Naive thymus-derived CD4-positive, alpha-beta T cell (primary cell): ENCODE data around the gene NR3C2. TPM values are rescaled to one million over a fixed set of nuclear protein-coding genes. Genes with fewer than 3 reads are reported as not detected.
"Not testable (repeated sequence)": the region's sequence is repeated elsewhere in the genome, so short reads cannot be mapped to it uniquely, and the experiment has no call there.

Experiments used
- ATAC-seq: fragments of 150-1000 bp; cut with Tn5 transposase; 2 replicates; pipeline ENCODE4 v1.10.0; 2021; ENCODE audit warnings: mild to moderate bottlenecking, moderate library complexity
- CTCF ChIA-PET: fragments of 350-600 bp; sonication (Branson Sonifier 250); formaldehyde crosslinking; loops from one replicate; lab custom pipeline; 2021; ENCODE audit warnings: antibody characterized with exemption; lab: Charles Lee
- POLR2A ChIA-PET: fragments of 350-600 bp; sonication (Branson Sonifier 250); formaldehyde crosslinking; loops from one replicate; lab custom pipeline; 2021; ENCODE audit warnings: antibody characterized with exemption, inconsistent platforms; lab: Charles Lee
- DNase-seq, 9 donors: peaks; one replicate each; pipeline versions ENCODE4 v3.0.0 to v3.0.0-alpha.2; 2020 to 2022; ENCODE audit warnings: mixed read lengths in 1 of 9
- H3K27ac ChIP-seq: one replicate; pipeline ENCODE4 v1.7.0; 2013; ENCODE audit warnings: mild to moderate bottlenecking, low read depth, low read length, moderate library complexity
- H3K27me3 ChIP-seq, 2 donors: one replicate each; pipeline ENCODE4 v1.7.0; 2013; ENCODE audit warnings: low read length in 2 of 2, mild to moderate bottlenecking in 2 of 2, moderate library complexity in 2 of 2; ENCODE audit not compliant: control insufficient read depth in 2 of 2, insufficient read depth in 2 of 2
- H3K36me3 ChIP-seq, 3 experiments: 1 replicate in 2 of 3; 2 replicates in 1 of 3; pipeline ENCODE4 v1.7.0; 2013; ENCODE audit warnings: low read length in 3 of 3, mild to moderate bottlenecking in 3 of 3, moderate library complexity in 1 of 3; ENCODE audit not compliant: insufficient read depth in 3 of 3, control insufficient read depth in 2 of 3
- H3K4me1 ChIP-seq, 2 donors: one replicate each; pipeline ENCODE4 v1.7.0; 2013; ENCODE audit warnings: low read length in 2 of 2, mild to moderate bottlenecking in 2 of 2, moderate library complexity in 1 of 2; ENCODE audit not compliant: control insufficient read depth in 2 of 2, insufficient read depth in 2 of 2
- H3K4me3 ChIP-seq: 2 replicates; pipeline ENCODE4 v1.7.0; 2013; ENCODE audit warnings: mild to moderate bottlenecking, low read length
- H3K9me3 ChIP-seq, 3 experiments: 1 replicate in 2 of 3; 2 replicates in 1 of 3; pipeline ENCODE4 v1.7.0; 2013; ENCODE audit warnings: low read length in 3 of 3; ENCODE audit not compliant: control insufficient read depth in 2 of 3
- H3K27ac Mint-ChIP-seq, 9 donors: one replicate each; pipeline ENCODE4 v1.8.0; 2020 to 2022; ENCODE audit warnings: mixed read lengths in 9 of 9, mild to moderate bottlenecking in 8 of 9, moderate library complexity in 5 of 9, inconsistent platforms in 2 of 9
- H3K27me3 Mint-ChIP-seq, 5 donors: one replicate each; pipeline ENCODE4 v1.8.0; 2021 to 2022; ENCODE audit warnings: mixed read lengths in 5 of 5, mild to moderate bottlenecking in 1 of 5
- H3K36me3 Mint-ChIP-seq, 5 donors: one replicate each; pipeline ENCODE4 v1.8.0; 2020 to 2022; ENCODE audit warnings: mixed read lengths in 5 of 5, mild to moderate bottlenecking in 3 of 5, inconsistent platforms in 1 of 5
- H3K4me1 Mint-ChIP-seq, 7 donors: one replicate each; pipeline ENCODE4 v1.8.0; 2020 to 2022; ENCODE audit warnings: mixed read lengths in 7 of 7, mild to moderate bottlenecking in 3 of 7, inconsistent platforms in 1 of 7
- H3K4me3 Mint-ChIP-seq, 10 donors: one replicate each; pipeline ENCODE4 v1.8.0; 2020 to 2022; ENCODE audit warnings: mild to moderate bottlenecking in 10 of 10, mixed read lengths in 10 of 10, moderate library complexity in 6 of 10, inconsistent platforms in 2 of 10
- H3K9me3 Mint-ChIP-seq, 11 donors: one replicate each; pipeline ENCODE4 v1.8.0; 2020 to 2022; ENCODE audit warnings: mixed read lengths in 11 of 11, mild to moderate bottlenecking in 4 of 11, inconsistent platforms in 1 of 11, moderate library complexity in 1 of 11
- intact Hi-C, 2 donors: fragments of 100-400 bp; cut with micrococcal nuclease; formaldehyde crosslinking; loops; one replicate each; pipeline ENCODE4 v1.15.1; 2023
- polyA plus RNA-seq, 2 donors: library from polyadenylated mRNA; unstranded; fragments of 300-500 nt; fragmentation: Illumina TruSeq; gene quantifications; one replicate each; pipeline ENCODE4 v1.2.3, GENCODE V29; 2021
- total RNA-seq, 6 experiments: library from RNA in 5 of 6; stranded (reverse) in 5 of 6; gene quantifications; 1 replicate in 5 of 6; 2 replicates in 1 of 6; pipeline ENCODE4 v1.2.3 and lab custom pipeline; 2021 to 2026

NR3C2 gene
- total and polyA plus RNA-seq, 7 experiments from 2014 or later, result 2.2 to 55.2 (median 38.6) TPM

DNA sequence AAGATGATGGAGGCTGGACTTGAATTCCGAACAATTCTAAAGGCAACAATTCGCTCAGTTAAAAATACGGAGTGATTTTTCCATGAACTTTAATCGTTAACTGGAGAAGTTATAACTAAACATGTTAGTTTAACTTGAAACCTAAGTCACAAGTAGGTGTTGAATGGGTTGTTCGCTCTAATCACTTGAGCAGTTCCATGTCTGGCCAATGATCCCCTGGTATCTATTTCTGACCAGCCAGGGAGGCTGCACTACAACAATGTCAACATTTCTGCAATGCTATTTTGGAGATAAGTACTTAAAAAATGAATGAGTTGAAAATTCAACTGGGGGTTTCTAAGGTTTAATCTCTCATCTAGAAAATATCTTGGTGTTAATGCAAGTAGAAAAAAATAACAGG is 112.5 kb downstream of the NR3C2 start:
- Histone ChIP-seq H3K27ac (no peak overlapping the region), H3K4me3 (no peak overlapping the region), H3K36me3 (no peaks in the 10 kb centered on the region), H3K9me3 (no peaks in the 10 kb centered on the region), H3K4me1 (no peaks in the 10 kb centered on the region), H3K27me3 (no peaks in the 10 kb centered on the region)
- CTCF ChIA-PET, result no interaction called here
- Mint-ChIP-seq H3K36me3 (peaks cover 0 to 31% (median 16%) of the 10 kb centered on the region in 5 donors), H3K27me3 (no peaks in the 10 kb centered on the region), H3K4me3 (no peak overlapping the region), H3K4me1 (peaks cover 0 to 73% (median 50%) of the 10 kb centered on the region in 7 donors), H3K27ac (no peak overlapping the region), H3K9me3 (peaks cover 0 to 2% (median 0%) of the 10 kb centered on the region in 11 donors)
- ATAC-seq, result no peak
- DNase-seq, result no peak
- intact Hi-C loops, result no loop called here
- POLR2A ChIA-PET, result no interaction called here

DNA sequence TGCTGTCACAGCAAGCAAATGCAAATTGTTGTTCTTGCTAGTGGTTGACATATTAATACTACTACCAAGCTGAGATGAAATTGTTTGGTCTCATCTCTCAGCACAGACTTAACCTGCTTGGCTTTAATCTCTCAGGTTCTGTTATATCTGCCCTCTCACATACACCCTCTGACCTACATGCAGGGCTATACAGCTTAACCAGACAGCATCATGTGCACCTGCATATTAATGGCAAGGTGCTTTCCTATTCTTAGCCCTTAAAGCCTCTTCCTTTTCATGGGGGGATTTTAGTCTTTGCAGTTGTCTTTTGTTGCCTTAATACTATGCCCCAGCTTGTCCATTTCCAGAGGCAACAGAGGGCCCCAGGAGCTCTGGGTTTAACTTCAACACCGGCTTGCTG is 114.5 kb downstream of the NR3C2 start:
- H3K4me3 Mint-ChIP-seq, result peak overlapping the region in 1 of 10 donors; percentile 25
- peaks cover 0 to 74% (median 47%) of the 10 kb centered on the region in 7 donors for H3K4me1 Mint-ChIP-seq
- no peaks in the 10 kb centered on the region for H3K27me3 Mint-ChIP-seq
- ATAC-seq (no peak), DNase-seq (no peak)
- ChIA-PET POLR2A (no interaction called here), CTCF (no interaction called here)
- H3K27me3 ChIP-seq, result no peaks in the 10 kb centered on the region
- H3K27ac Mint-ChIP-seq, result no peak overlapping the region
- H3K4me1 ChIP-seq, result no peaks in the 10 kb centered on the region
- no peak overlapping the region for H3K4me3 ChIP-seq
- H3K27ac ChIP-seq, result no peak overlapping the region
- peaks cover 2 to 8% (median 5%) of the 10 kb centered on the region in 11 donors for H3K9me3 Mint-ChIP-seq
- intact Hi-C loops, result no loop called here
- no peaks in the 10 kb centered on the region for H3K36me3 ChIP-seq
- H3K36me3 Mint-ChIP-seq, result peaks cover 0 to 32% (median 24%) of the 10 kb centered on the region in 5 donors
- H3K9me3 ChIP-seq, result no peaks in the 10 kb centered on the region

DNA sequence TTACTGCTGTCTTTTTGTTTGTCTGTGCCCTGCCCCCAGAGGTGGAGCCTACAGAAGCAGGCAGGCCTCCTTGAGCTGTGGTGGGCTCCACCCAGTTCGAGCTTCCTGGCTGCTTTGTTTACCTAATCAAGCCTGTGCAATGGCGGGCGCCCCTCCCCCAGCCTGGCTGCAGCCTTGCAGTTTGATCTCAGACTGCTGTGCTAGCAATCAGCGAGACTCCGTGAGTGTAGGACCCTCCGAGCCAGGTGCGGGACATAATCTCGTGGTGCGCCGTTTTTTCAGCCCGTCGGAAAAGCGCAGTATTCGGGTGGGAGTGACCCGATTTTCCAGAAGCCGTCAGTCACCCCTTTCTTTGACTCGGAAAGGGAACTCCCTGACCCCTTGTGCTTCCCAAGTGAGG is 118.9 kb downstream of the NR3C2 start:
- intact Hi-C loops, H3K27ac ChIP-seq, POLR2A ChIA-PET, H3K27me3 Mint-ChIP-seq, H3K9me3 Mint-ChIP-seq, ATAC-seq, H3K27ac Mint-ChIP-seq, CTCF ChIA-PET, H3K4me3 ChIP-seq, H3K36me3 ChIP-seq, H3K4me1 ChIP-seq, H3K9me3 ChIP-seq, H3K27me3 ChIP-seq: not testable (repeated sequence)
- H3K4me3 Mint-ChIP-seq, result peak overlapping the region in 2 of 10 donors; percentile 35 to 68
- H3K36me3 Mint-ChIP-seq, result peaks cover 0 to 23% (median 18%) of the 10 kb centered on the region in 5 donors
- H3K4me1 Mint-ChIP-seq, result peaks cover 0 to 39% (median 32%) of the 10 kb centered on the region in 7 donors
- peak in 4 of 9 donors; percentile 7 to 22 (median 12) for DNase-seq

DNA sequence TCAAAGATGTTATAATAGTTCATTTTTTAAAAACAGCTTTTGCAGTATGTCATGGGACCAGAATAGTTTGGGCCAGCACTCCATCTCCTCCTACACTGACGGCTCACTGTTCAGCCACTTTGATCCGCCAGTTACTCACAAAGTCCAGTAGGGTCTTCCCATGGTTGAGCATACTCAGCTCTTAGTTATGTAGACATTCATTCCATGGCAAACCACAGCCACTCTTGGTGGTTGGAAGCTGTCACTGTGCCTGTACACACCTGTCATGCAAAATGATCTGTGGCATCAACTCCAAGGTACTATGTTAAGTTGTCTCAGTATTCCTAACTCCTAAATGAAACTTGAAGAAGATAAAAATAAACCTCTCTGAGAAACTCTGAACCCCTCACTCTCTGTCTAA is 127.2 kb downstream of the NR3C2 start:
- no peak overlapping the region for H3K27ac ChIP-seq
- H3K4me1 Mint-ChIP-seq, result peaks cover 0 to 32% (median 14%) of the 10 kb centered on the region in 7 donors
- ChIA-PET POLR2A (no interaction called here), CTCF (no interaction called here)
- intact Hi-C loops, result no loop called here
- peaks cover 0 to 4% (median 0%) of the 10 kb centered on the region in 11 donors for H3K9me3 Mint-ChIP-seq
- H3K36me3 Mint-ChIP-seq, result no peaks in the 10 kb centered on the region
- no peaks in the 10 kb centered on the region for H3K4me1 ChIP-seq
- no peaks in the 10 kb centered on the region for H3K27me3 Mint-ChIP-seq
- peak overlapping the region in 1 of 9 donors; percentile 0 for H3K27ac Mint-ChIP-seq
- no peaks in the 10 kb centered on the region for H3K9me3 ChIP-seq
- ATAC-seq, result no peak
- H3K4me3 ChIP-seq, result no peak overlapping the region
- H3K27me3 ChIP-seq, result no peaks in the 10 kb centered on the region
- no peak overlapping the region for H3K4me3 Mint-ChIP-seq
- DNase-seq, result no peak
- H3K36me3 ChIP-seq, result no peaks in the 10 kb centered on the region

DNA sequence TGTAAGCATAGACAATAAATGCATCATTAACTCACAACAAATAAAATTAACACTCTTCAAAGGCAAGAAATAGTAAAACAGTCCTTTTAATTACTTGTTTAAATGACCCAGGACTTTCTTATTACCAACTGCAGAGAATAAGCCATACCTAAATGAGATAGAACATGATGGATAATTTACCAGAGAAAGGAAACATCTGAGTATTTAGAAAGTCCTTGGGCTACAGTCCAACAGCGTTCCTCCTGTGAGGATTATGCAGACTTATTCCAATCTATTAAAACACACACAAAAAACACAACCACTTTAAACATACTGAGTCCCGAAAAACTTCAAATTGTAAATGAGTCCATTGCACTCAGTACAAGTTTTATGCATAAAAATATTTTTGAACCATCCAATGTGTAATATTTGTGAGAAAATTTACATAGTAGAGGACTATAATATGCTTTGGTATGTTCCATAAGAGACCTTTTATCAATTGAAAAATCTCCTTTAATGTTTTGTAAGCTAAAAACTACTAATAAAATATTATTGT is 129.2 kb downstream of the NR3C2 start:
- Mint-ChIP-seq H3K4me3 (no peak overlapping the region), H3K27ac (no peak overlapping the region), H3K4me1 (peaks cover 0 to 37% (median 19%) of the 10 kb centered on the region in 7 donors), H3K9me3 (no peaks in the 10 kb centered on the region), H3K36me3 (peaks cover 0 to 4% (median 0%) of the 10 kb centered on the region in 5 donors), H3K27me3 (no peaks in the 10 kb centered on the region)
- Histone ChIP-seq H3K27ac (no peak overlapping the region), H3K9me3 (no peaks in the 10 kb centered on the region), H3K36me3 (no peaks in the 10 kb centered on the region), H3K4me1 (no peaks in the 10 kb centered on the region), H3K4me3 (no peak overlapping the region), H3K27me3 (no peaks in the 10 kb centered on the region)
- ChIA-PET POLR2A (no interaction called here), CTCF (no interaction called here)
- no peak for ATAC-seq
- intact Hi-C loops, result no loop called here
- no peak for DNase-seq

- intact Hi-C loops, result no loop called here
These were observed 130.7 kb downstream of the NR3C2 start for GRCh38 chr4:148311526-148311925.

DNA sequence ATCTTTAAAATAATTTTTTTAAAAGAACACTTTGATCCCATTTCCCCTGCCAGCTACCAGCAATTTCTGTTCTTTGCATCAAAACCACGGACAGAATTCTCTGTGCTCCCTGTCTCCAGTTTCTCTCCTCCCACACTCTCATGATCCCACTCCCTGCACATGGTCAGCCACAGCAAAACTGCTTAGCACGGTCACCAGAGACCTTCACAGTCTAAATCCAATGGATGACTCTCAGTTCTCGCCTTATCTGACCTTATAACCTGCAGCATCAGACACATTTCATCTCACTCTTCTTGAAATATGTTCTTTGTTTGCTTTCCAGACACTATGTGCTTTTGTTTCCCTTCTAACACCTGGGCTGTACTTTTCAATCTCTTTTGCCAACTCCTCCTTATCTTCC is 131.5 kb downstream of the NR3C2 start:
- H3K36me3 Mint-ChIP-seq, result peaks cover 0 to 10% (median 0%) of the 10 kb centered on the region in 5 donors
- H3K4me1 Mint-ChIP-seq, result peaks cover 0 to 41% (median 21%) of the 10 kb centered on the region in 7 donors
- H3K27me3 Mint-ChIP-seq, result no peaks in the 10 kb centered on the region
- DNase-seq, result no peak
- Histone ChIP-seq H3K4me1 (no peaks in the 10 kb centered on the region), H3K4me3 (no peak overlapping the region), H3K36me3 (no peaks in the 10 kb centered on the region), H3K27ac (no peak overlapping the region), H3K9me3 (no peaks in the 10 kb centered on the region), H3K27me3 (no peaks in the 10 kb centered on the region)
- no peak for ATAC-seq
- H3K4me3 Mint-ChIP-seq, result no peak overlapping the region
- CTCF ChIA-PET, result no interaction called here
- H3K9me3 Mint-ChIP-seq, result peaks cover 0 to 4% (median 0%) of the 10 kb centered on the region in 11 donors
- POLR2A ChIA-PET, result no interaction called here
- H3K27ac Mint-ChIP-seq, result no peak overlapping the region
- intact Hi-C loops, result no loop called here

More at GRCh38 chr4:148311526-148311925, 130.7 kb downstream of the NR3C2 start:
- Mint-ChIP-seq H3K27me3 (no peaks in the 10 kb centered on the region), H3K4me3 (no peak overlapping the region), H3K27ac (no peak overlapping the region), H3K9me3 (no peaks in the 10 kb centered on the region), H3K4me1 (peaks cover 0 to 37% (median 21%) of the 10 kb centered on the region in 7 donors), H3K36me3 (peaks cover 0 to 7% (median 0%) of the 10 kb centered on the region in 5 donors)
- DNase-seq (no peak), ATAC-seq (no peak)
- Histone ChIP-seq H3K27ac (no peak overlapping the region), H3K4me3 (no peak overlapping the region), H3K36me3 (no peaks in the 10 kb centered on the region), H3K9me3 (no peaks in the 10 kb centered on the region), H3K4me1 (no peaks in the 10 kb centered on the region), H3K27me3 (no peaks in the 10 kb centered on the region)
- ChIA-PET POLR2A (no interaction called here), CTCF (interaction anchor here (0.6 kb wide), 1 partner anchor 15 kb away, joined by 5 read pairs; no protein-coding TSS in a partner anchor)
